A549 treated with CpdA at 1 μM for 4 hours (cell line): ENCODE measurements around the gene SFRP4. TPM values are rescaled to one million over a fixed set of nuclear protein-coding genes. Genes with fewer than 3 reads are reported as not detected.

Experiments
- total RNA-seq: library from RNA; stranded (reverse); fragments of 200-300 nt; extraction: Qiagen RNA extraction; gene quantifications from 5 replicates; pipeline ENCODE4 v1.2.3, GENCODE V29; 2022; ENCODE audit warnings: low read depth

Gene SFRP4
- total RNA-seq, result 2.8 to 4.8 TPM (median 3.6 TPM) in 5 replicates

DNA sequence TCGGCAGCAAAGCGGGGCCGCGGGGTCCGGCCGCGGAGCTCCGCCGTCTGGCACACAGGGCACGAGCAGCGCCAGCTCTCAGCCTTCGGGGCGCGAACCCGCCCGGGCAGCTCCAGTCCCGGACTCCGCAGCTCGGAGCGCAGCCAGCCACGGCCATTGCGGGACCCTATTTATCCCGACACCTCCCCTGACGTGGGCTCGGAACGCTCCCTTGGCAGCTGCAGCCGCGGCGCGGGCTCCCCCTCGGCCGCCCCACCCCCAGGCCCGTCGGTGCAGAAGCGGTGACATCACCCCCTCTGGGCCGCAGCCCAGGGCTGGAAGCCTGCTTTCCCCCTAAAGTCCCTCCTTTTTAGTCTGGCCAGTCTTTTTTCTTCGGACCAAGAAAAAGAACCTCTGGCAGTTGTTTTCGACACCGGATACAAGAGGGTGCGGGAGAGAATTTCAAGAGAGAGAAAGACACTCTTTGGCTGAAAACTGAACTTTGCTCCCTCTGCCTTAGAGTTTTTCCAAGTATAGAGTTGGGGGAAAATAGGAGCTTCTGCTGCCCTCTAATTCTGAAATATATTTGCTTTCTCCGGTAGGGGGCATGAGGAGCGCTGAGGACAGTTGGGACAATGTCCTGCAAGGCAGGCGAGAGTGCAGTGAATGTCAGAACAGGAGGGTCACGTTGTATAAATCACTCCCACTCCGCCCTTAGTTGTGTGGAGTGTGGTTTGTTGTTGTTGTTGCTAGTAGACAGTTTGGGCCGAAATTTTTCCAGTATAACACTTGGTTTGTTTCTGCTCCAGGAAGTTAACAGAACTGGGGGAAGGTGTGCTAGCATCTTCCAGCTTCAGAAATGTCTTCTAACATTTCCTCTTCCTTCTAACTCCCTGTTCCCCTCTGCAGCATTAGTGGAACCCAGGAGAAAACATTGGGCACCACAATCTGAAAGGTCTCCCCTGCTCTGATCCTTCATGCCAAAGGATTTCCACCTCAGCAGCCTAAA is at the start of gene SFRP4:
Gene SFRP4 (minus strand): TSS at position 145 of the 988 bp plus-strand sequence. CDS start 280 bp downstream, outside the sequence.

DNA sequence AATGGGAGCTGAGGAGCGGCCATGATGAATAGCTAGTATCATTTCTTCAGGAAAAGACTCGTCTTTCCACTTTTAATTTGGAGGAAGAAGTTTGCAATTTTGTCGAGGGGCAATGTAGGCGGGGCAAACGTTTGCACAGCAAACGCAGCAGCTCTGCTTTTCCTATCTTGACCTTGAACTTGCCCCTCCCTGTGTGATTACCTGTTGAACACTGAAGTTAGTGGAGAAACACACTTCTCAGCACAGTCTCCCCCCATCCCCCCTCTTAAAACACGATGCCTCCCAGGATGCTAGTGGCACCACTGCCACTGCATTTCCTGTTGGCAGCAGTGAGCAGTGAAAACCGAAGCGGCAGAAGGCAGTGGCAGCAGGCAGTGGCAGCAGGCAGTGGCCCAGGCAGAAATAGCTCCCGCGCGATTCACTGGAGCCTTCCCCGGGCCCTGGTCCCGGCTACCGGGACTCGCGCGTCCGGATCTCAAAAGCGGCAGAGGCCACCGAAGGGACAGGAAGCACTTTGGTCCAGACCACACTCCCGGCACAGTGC is 3.8 kb upstream of the SFRP4 start, which contains the start of gene EPDR1:
Gene EPDR1 (plus strand): TSS at position 336 of the 544 bp plus-strand sequence. CDS start 300 bp downstream, outside the sequence.

Other genes starting within 250 kb of the SFRP4 start
- not detected in 5 replicates for gene GPR141, start 233.1 kb downstream of the SFRP4 start, total RNA-seq
- gene NME8, start 68.2 kb downstream of the SFRP4 start, total RNA-seq, result not detected in 5 replicates
- gene EPDR1, start 3.8 kb upstream of the SFRP4 start, total RNA-seq, result 69.7 to 80.3 TPM (median 75.1 TPM) in 5 replicates